ENCODE measurements around the gene XPO6.
"Not testable (repeated sequence)": the region's sequence is repeated elsewhere in the genome, so short reads cannot be mapped to it uniquely, and the experiment has no call there.

The XPO6 gene

GRCh38 chr16:28211758-28212531 is at the start of gene XPO6:
TSS of gene XPO6 (minus strand) at chr16:28211965. CDS start at chr16:28211368, 597 bp downstream.
- DNase-seq (ENCODE audit: low read depth): peak; percentile 91

GRCh38 chr16:28260193-28260592 is 48.4 kb upstream of the XPO6 start:
- no peak for DNase-seq (ENCODE audit: low read depth)

GRCh38 chr16:28259781-28260150 is 48.0 kb upstream of the XPO6 start:
- DNase-seq (ENCODE audit: low read depth): no peak

GRCh38 chr16:28259091-28259780 is 47.5 kb upstream of the XPO6 start:
- DNase-seq (ENCODE audit: low read depth): no peak

GRCh38 chr16:28258567-28258966 is 46.8 kb upstream of the XPO6 start:
- peak; percentile 13 for DNase-seq (ENCODE audit: low read depth)

GRCh38 chr16:28257256-28257655 is 45.5 kb upstream of the XPO6 start:
- DNase-seq (ENCODE audit: low read depth): no peak

- DNase-seq (ENCODE audit: low read depth): no peak
Observed at GRCh38 chr16:28255838-28256237, 44.1 kb upstream of the XPO6 start.

- DNase-seq (ENCODE audit: low read depth): no peak
Observed at GRCh38 chr16:28254158-28254557, 42.4 kb upstream of the XPO6 start.

- no peak for DNase-seq (ENCODE audit: low read depth)
Observed at GRCh38 chr16:28250999-28251398, 39.2 kb upstream of the XPO6 start.

- not testable (repeated sequence) for DNase-seq (ENCODE audit: low read depth)
Observed at GRCh38 chr16:28249483-28249882, 37.7 kb upstream of the XPO6 start.

- no peak for DNase-seq (ENCODE audit: low read depth)
Observed at GRCh38 chr16:28241924-28242323, 30.2 kb upstream of the XPO6 start.

- no peak for DNase-seq (ENCODE audit: low read depth)
Observed at GRCh38 chr16:28237754-28238357, 26.1 kb upstream of the XPO6 start.

- DNase-seq (ENCODE audit: low read depth): no peak
Observed at GRCh38 chr16:28231763-28232162, 20.0 kb upstream of the XPO6 start.

GRCh38 chr16:28223909-28224308 is 12.1 kb upstream of the XPO6 start:
- not testable (repeated sequence) for DNase-seq (ENCODE audit: low read depth)

- DNase-seq (ENCODE audit: low read depth): not testable (repeated sequence)
Observed at GRCh38 chr16:28219777-28220176, 8.0 kb upstream of the XPO6 start.

GRCh38 chr16:28219282-28219681 is 7.5 kb upstream of the XPO6 start:
- no peak for DNase-seq (ENCODE audit: low read depth)

GRCh38 chr16:28218109-28218508 is 6.3 kb upstream of the XPO6 start:
- DNase-seq (ENCODE audit: low read depth): peak; percentile 50

GRCh38 chr16:28217326-28217725 is 5.6 kb upstream of the XPO6 start:
- DNase-seq (ENCODE audit: low read depth): no peak

- no peak for DNase-seq (ENCODE audit: low read depth)
Observed at GRCh38 chr16:28213396-28213795, 1.6 kb upstream of the XPO6 start.

GRCh38 chr16:28212532-28212873 is 738 bp upstream of the XPO6 start:
- DNase-seq (ENCODE audit: low read depth): no peak

- peak; percentile 66 for DNase-seq (ENCODE audit: low read depth)
Observed at GRCh38 chr16:28210979-28211588, 681 bp downstream of the XPO6 start.

- no peak for DNase-seq (ENCODE audit: low read depth)
Observed at GRCh38 chr16:28210264-28210663, 1.5 kb downstream of the XPO6 start.

GRCh38 chr16:28208824-28209223 is 2.9 kb downstream of the XPO6 start:
- DNase-seq (ENCODE audit: low read depth): no peak
